Measurements from ENCODE around the gene PDE7B. TPM values are rescaled to one million over a fixed set of nuclear protein-coding genes. Genes with fewer than 3 reads are reported as not detected.

PDE7B gene
- total RNA-seq, 2 experiments from 2014 or later = 0.38 to 3.5 TPM

DNA sequence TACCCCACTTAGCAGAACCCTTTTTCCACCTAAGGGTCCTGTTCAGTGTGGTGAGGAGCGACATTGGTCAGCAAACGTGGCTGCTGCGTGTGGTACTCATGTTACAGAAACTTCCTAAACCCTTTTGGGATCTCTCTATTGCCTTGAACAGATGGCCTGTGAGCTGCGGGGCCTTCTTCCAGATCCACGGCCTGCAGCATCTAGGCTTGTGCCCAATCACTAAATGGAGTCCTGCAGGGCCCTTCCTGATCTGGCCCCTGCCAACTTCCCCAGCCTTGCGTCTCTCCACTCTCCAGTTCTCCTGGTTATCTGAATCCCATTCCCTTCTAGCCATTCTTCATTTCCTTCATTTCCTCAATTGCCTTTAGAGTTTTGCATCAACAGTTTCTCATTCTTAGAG, 85.6 kb downstream of the PDE7B start:
- H3K9me3 Mint-ChIP-seq (ENCODE audit: low read depth) = no peaks in the 10 kb centered on the region
- DNase-seq = no peak
- no peak overlapping the region for H3K27ac Mint-ChIP-seq
- H3K4me1 Mint-ChIP-seq = no peaks in the 10 kb centered on the region
- H3K27me3 Mint-ChIP-seq = no peaks in the 10 kb centered on the region
- no peak overlapping the region for H3K4me3 Mint-ChIP-seq
- CTCF ChIA-PET = no interaction called here
- no peaks in the 10 kb centered on the region for H3K36me3 Mint-ChIP-seq
- no peak for ATAC-seq

DNA sequence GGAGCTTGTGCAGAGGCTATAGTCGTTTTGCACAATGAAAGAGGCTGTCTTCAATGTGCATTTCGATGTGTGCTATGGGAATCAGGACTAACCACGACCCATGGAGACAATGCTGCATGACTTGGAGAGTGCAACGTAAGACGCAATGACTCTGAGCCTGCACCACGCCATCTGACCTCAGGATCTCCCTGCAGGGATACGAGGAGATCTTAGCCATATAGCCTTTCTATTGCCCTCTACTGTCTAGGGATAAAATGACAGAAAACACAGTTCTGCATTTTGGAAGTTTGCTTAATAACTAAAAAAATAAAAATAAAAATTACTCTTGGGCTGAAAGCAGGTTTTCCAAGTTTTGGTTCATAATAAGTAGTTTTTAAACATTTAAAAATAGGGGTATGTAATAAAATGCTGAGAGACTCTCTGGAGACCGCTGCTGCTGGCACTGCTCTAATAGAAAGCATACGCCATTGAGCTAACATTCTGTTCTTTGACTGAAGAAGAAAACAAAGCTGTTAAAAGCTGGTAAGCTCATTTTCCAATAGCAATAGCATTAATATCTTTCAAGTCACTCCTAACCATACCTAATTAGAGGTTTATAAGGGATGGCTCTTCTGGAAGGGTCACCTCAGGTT, 87.2 kb downstream of the PDE7B start:
- DNase-seq (no peak), ATAC-seq (no peak)
- Mint-ChIP-seq H3K27ac (no peak overlapping the region), H3K36me3 (no peaks in the 10 kb centered on the region), H3K4me1 (no peaks in the 10 kb centered on the region), H3K9me3 (ENCODE audit: low read depth) (no peaks in the 10 kb centered on the region), H3K27me3 (peaks cover under 1% of the 10 kb centered on the region), H3K4me3 (no peak overlapping the region)
- CTCF ChIA-PET = interaction anchor here (0.9 to 1.8 kb wide), 2 partner anchors 29 to 288 kb away, joined by 3 to 5 read pairs; no protein-coding TSS in a partner anchor

DNA sequence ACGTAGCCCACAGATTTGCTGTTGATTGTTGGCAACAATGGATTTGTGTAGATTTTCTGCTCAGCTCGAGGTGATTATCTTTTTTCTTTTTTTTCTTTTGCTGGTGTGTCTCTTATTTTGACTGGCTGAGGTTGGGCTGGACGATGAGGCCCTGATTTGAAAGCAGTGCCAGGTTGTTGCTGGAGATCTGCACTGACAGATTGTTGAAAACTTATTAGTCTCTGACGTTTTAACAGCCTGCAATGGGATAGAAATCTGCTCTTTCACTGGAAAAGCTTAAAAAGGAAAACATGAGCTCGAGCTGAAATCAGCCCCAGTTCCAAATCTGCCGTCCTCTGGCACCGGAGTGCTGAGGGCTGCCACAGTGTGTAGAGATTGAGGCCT, 87.7 kb downstream of the PDE7B start:
- no peaks in the 10 kb centered on the region for H3K4me1 Mint-ChIP-seq
- CTCF ChIA-PET = interaction anchor here (0.9 to 1.8 kb wide), 2 partner anchors 29 to 287 kb away, joined by 3 to 5 read pairs; no protein-coding TSS in a partner anchor
- peaks cover 3% of the 10 kb centered on the region for H3K27me3 Mint-ChIP-seq
- H3K36me3 Mint-ChIP-seq = no peaks in the 10 kb centered on the region
- no peaks in the 10 kb centered on the region for H3K9me3 Mint-ChIP-seq (ENCODE audit: low read depth)
- ATAC-seq (no peak), DNase-seq (no peak)
- no peak overlapping the region for H3K27ac Mint-ChIP-seq
- no peak overlapping the region for H3K4me3 Mint-ChIP-seq

DNA sequence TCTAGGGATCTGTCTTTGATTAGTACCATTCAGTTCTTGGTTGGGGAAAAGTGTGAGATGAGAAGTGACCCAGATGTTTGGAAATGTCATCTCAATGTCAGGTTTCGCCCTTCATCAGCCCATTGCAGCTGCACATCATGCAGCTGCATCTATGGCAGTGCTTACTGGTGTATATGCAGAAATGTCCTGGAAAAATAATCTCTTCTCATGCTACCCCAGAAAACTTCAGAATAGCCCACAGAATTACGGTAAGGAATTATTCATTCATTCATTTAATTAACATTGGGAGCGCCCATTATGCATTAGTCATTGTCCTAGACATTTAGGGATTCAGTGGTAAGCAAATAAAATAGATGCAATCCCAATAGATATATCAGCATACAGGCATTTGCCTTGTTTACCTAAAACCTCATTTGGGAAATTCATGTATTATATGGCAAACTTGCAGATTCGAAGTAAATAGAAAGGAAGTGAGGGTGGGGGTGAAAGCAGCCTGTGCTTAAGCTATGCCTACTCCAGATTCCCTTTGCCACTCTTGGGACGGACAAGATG, 89.2 kb downstream of the PDE7B start:
- Mint-ChIP-seq H3K4me1 (no peaks in the 10 kb centered on the region), H3K27me3 (peaks cover 3% of the 10 kb centered on the region), H3K36me3 (no peaks in the 10 kb centered on the region), H3K27ac (no peak overlapping the region), H3K9me3 (ENCODE audit: low read depth) (no peaks in the 10 kb centered on the region), H3K4me3 (no peak overlapping the region)
- ATAC-seq (no peak), DNase-seq (no peak)
- CTCF ChIA-PET = no interaction called here

DNA sequence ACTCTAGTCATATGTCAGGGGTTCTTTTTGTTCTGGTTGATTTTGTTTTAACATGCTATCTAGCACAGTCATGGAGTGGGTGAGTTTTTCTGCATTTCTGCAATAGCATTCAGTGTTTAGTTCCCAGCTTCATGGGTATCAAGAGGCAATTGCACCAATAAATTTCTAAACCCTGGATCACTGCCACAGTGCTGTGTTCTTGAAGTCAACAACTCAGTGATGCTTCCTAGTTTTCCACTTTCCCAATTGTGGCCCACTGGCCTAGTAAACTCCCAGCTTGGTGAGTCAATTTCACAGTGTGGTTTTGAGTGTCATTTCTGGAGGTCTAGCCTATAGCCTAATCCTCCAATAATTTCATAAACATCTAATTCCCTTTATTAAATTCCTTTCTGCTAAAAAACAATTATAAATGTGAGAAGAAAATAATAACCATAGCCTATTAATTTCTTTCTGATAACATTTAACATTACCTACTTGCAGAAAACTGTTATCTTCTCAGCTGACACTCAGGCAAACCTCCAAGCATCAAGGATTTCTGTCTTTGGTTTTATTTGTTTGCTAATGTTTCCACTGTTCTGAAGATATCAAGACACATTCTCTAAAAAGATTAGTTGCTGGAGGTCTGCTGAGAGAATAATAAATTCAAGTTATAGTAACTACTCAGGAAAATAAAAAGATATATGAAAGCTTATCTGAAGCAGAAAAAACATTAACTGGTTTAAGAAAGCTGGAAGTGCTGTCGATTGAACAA, 89.9 kb downstream of the PDE7B start:
- no peak for DNase-seq
- Mint-ChIP-seq H3K4me1 (no peaks in the 10 kb centered on the region), H3K4me3 (no peak overlapping the region), H3K9me3 (ENCODE audit: low read depth) (no peaks in the 10 kb centered on the region), H3K27me3 (peaks cover 3% of the 10 kb centered on the region), H3K27ac (no peak overlapping the region), H3K36me3 (no peaks in the 10 kb centered on the region)
- CTCF ChIA-PET = no interaction called here
- ATAC-seq = no peak

DNA sequence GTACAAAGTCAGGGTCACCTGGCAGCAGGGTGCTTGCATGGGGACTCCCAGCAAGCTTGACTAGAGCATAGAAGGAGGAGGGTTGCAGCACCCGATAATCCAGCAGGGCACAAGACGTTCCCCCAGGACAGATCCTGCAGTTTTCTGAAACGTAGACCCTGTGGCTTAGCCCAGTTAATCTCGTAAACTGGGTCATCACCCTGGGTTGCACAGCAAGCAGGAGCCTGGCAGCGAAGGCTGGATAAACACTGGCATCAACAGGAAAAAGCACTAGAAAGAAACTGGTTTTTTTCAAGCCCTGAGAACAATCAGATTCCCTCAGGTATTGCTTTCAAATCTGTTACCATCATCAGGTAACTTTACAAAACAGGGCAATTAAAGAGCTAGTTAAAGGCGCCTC, 92.6 kb downstream of the PDE7B start:
- Mint-ChIP-seq H3K27ac (no peak overlapping the region), H3K4me1 (no peaks in the 10 kb centered on the region), H3K27me3 (peaks cover 3% of the 10 kb centered on the region), H3K4me3 (no peak overlapping the region), H3K36me3 (no peaks in the 10 kb centered on the region), H3K9me3 (ENCODE audit: low read depth) (no peaks in the 10 kb centered on the region)
- ATAC-seq = no peak
- CTCF ChIA-PET = no interaction called here
- DNase-seq = no peak

DNA sequence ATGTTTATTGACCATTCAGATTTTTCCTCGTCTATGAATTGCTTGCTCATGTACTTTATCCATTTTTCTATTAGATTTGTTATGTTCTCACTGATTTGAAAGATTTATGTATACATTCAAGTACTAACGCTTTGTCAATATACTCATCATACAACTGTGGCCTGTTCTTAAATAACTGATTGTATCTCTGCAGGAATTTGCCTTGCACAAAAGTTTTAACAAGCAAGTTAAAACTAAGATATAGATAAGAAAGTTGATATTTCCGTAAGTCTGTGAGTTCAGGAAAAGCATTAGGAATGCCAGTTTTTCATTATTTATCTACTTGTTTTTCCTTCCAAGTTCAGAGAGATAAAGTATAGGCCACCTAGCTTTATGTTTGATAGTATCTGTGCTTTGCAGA, 95.2 kb downstream of the PDE7B start:
- Mint-ChIP-seq H3K4me1 (no peaks in the 10 kb centered on the region), H3K27ac (no peak overlapping the region), H3K9me3 (ENCODE audit: low read depth) (no peaks in the 10 kb centered on the region), H3K4me3 (no peak overlapping the region), H3K27me3 (peaks cover 6% of the 10 kb centered on the region), H3K36me3 (no peaks in the 10 kb centered on the region)
- CTCF ChIA-PET = no interaction called here
- no peak for ATAC-seq
- DNase-seq = no peak

DNA sequence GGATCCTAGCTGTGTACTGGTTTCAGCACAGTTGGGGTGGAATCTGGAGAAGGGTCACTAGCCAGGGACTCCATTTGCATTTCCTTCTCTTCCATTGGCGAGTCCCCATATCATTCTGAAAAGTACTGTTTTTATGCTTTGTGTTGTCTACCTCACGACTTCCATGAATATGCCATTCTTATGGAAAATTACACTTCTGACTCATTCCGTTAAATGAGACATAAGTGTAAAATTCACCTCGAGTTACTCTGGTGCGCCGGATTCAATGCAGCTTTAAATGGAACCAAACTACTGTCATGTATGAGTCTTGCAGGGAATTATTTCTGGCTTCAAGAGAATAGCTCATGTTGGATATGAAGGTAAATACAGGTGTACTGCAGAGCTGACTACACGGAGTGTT, 99.2 kb downstream of the PDE7B start:
- no peak for ATAC-seq
- H3K4me3 Mint-ChIP-seq = no peak overlapping the region
- H3K4me1 Mint-ChIP-seq = no peaks in the 10 kb centered on the region
- no peaks in the 10 kb centered on the region for H3K9me3 Mint-ChIP-seq (ENCODE audit: low read depth)
- no peak overlapping the region for H3K27ac Mint-ChIP-seq
- CTCF ChIA-PET = no interaction called here
- H3K36me3 Mint-ChIP-seq = no peaks in the 10 kb centered on the region
- peaks cover 3% of the 10 kb centered on the region for H3K27me3 Mint-ChIP-seq
- no peak for DNase-seq

DNA sequence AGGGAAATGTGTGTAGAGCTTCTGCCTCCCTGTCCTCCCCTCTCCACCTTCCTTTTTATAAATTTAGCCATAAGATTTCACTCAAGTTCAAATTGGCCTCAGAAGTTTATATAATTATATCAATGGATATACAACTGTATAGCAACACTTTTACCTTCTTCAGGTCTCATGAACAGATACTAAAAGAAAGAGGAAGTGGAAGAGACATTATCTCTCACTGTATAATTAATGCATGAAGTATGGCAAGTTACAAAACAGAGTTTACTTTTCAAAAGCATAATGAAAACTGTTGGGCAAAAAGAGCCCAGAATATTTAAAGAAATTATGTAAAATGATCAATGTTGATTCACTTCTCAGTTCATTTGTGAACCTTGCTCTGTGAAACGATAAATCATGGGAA, 99.7 kb downstream of the PDE7B start:
- H3K4me3 Mint-ChIP-seq = no peak overlapping the region
- H3K4me1 Mint-ChIP-seq = no peaks in the 10 kb centered on the region
- no peak for ATAC-seq
- no peak for DNase-seq
- no peaks in the 10 kb centered on the region for H3K36me3 Mint-ChIP-seq
- peaks cover 3% of the 10 kb centered on the region for H3K27me3 Mint-ChIP-seq
- no peaks in the 10 kb centered on the region for H3K9me3 Mint-ChIP-seq (ENCODE audit: low read depth)
- H3K27ac Mint-ChIP-seq = no peak overlapping the region
- CTCF ChIA-PET = no interaction called here

DNA sequence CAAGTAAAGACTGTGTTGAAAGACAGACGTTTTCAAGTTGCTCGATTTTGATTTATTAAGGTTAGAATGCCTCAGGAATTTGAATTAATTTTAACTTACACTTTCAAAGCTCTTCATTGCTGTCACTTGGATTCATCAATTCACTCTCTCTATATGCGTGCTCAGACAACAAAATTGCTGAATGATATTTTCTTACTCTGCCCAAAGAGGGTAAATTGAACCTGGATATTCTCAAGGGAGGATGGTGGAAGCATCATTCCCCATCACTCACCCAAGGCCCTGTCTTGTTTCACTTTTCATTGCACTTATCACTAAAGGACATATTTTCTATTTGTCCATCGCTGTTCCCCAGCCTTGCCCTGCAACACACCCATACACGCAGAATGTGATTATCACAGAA, 102.3 kb downstream of the PDE7B start:
- Mint-ChIP-seq H3K36me3 (no peaks in the 10 kb centered on the region), H3K27ac (no peak overlapping the region), H3K27me3 (peaks cover 3% of the 10 kb centered on the region), H3K4me3 (no peak overlapping the region), H3K9me3 (ENCODE audit: low read depth) (no peaks in the 10 kb centered on the region), H3K4me1 (no peaks in the 10 kb centered on the region)
- DNase-seq = no peak
- ATAC-seq = no peak
- CTCF ChIA-PET = no interaction called here

DNA sequence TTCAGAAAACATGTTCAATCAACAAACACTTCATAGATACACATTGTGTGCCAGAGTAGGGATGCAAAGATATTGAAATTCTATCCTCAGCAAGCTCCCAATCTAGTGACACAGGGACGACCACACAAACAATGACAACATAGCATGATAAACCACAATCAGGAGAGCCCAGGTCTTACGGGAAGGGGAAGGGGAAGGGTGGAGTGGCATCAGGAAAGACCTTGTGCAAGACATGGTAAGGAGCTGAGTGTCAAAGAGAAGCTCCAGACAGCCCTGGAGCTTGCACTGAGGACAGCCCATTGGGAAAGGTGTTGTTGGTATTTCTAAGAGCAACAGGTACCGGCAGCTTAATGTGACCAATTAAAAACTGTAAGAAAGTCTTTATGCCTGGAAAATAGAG, 103.6 kb downstream of the PDE7B start:
- CTCF ChIA-PET = interaction anchor here (0.6 kb wide), 1 partner anchor 287 kb away, joined by 5 read pairs; no protein-coding TSS in a partner anchor
- ATAC-seq = no peak
- H3K9me3 Mint-ChIP-seq (ENCODE audit: low read depth) = no peaks in the 10 kb centered on the region
- DNase-seq = no peak
- no peak overlapping the region for H3K27ac Mint-ChIP-seq
- H3K4me1 Mint-ChIP-seq = no peaks in the 10 kb centered on the region
- H3K27me3 Mint-ChIP-seq = peaks cover 3% of the 10 kb centered on the region
- H3K36me3 Mint-ChIP-seq = no peaks in the 10 kb centered on the region
- no peak overlapping the region for H3K4me3 Mint-ChIP-seq

DNA sequence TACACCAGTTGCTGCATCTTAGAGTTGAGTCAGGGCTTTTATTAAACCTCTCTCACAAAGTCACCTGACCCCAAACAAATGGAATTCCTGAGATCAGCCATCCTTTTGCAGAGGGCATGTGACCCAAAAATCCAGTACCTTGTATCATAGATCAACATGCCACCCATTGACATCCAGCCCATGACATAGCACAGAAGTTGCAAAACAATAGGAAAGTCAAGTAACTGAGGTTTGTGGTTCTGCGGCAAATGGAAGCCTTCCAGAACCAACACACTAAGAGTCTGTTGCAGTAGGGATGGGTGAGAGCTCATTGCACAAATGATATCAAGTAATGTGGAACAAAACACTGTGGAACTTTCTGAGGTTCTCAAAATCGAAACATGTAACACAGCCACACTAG, 111.2 kb downstream of the PDE7B start:
- no peak for ATAC-seq
- Mint-ChIP-seq H3K4me3 (no peak overlapping the region), H3K27ac (no peak overlapping the region), H3K27me3 (peaks cover 4% of the 10 kb centered on the region), H3K4me1 (no peaks in the 10 kb centered on the region), H3K36me3 (no peaks in the 10 kb centered on the region), H3K9me3 (ENCODE audit: low read depth) (no peaks in the 10 kb centered on the region)
- CTCF ChIA-PET = no interaction called here
- DNase-seq = no peak

DNA sequence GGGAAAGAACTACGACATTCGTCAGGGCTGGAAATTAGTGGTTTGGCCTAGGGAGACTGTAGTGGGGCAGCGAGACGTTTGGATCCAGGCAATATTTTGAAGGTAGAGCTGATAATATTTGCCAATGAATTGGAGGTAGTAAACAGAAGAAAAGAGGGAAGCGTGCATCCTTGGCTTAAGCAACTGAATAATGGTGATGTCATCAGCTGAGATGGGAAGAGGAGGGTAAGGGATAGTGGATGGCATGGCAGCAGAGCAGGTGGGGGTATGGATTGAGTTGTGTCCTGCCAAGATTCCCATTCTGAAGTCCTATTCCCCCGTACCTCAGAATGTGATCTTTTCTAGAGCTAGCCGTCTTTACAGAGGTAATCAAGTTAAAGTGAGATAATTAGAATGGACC, 119.2 kb downstream of the PDE7B start:
- CTCF ChIA-PET = no interaction called here
- Mint-ChIP-seq H3K27ac (no peak overlapping the region), H3K4me3 (no peak overlapping the region), H3K36me3 (no peaks in the 10 kb centered on the region), H3K27me3 (peaks cover 10% of the 10 kb centered on the region), H3K4me1 (no peaks in the 10 kb centered on the region), H3K9me3 (ENCODE audit: low read depth) (no peaks in the 10 kb centered on the region)
- DNase-seq = no peak
- no peak for ATAC-seq

DNA sequence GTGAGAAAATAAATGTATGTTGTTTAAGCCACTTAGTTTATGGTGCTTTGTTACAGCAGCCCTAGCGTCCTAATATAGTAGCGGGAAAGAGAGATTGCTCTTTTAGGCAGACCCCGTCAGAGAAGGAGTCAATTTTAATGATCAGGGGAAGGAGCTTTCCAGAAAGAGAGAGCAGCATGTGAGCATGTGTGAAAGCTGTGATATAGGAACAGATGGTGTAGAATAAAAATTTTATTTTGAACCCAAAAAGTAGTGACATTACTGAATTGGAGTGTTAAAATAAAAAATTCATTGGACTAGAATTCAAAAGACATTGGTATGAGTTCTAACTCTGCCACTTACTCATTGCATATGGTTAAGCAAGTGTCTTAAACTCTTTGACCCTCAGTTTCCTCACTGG, 119.8 kb downstream of the PDE7B start:
- Mint-ChIP-seq H3K4me3 (no peak overlapping the region), H3K4me1 (no peaks in the 10 kb centered on the region), H3K9me3 (ENCODE audit: low read depth) (no peaks in the 10 kb centered on the region), H3K27ac (no peak overlapping the region), H3K27me3 (peaks cover 10% of the 10 kb centered on the region), H3K36me3 (no peaks in the 10 kb centered on the region)
- DNase-seq (no peak), ATAC-seq (no peak)
- CTCF ChIA-PET = no interaction called here

Data from activated CD8-positive, alpha-beta memory T cell treated with anti-CD3 and anti-CD28 coated beads, Interleukin-2, amount 10 ng/mL, durations not matched to agents 7 days and 5 days (primary cell).